Right lobe of liver (tissue), 4 donors: ENCODE results near the gene ASAP2.

ENCODE experiments used
- POLR2A ChIP-seq: fragments of 450-650 bp; IDR thresholded peaks from one replicate; pipeline ENCODE4 v1.6.1; 2017; ENCODE audit warnings: antibody characterized with exemption, mild to moderate bottlenecking
- TF ChIP-seq, protein P1 (sequence below), 4 donors: fragments of 200-600 bp in 3 of 4; fragments of 450-650 bp in 1 of 4; IDR thresholded peaks; one replicate each; pipeline versions ENCODE4 v1.5.1 to v1.8.0; 2016 to 2022; ENCODE audit warnings: antibody characterized with exemption in 4 of 4, mild to moderate bottlenecking in 2 of 4
- donor health status: DM: no; HTN: no; CAD: no.
- donor health status: DM: no; HTN: no; CAD: no.
- donor health status: DM: no; HTN: yes; CAD: no.

DNA sequence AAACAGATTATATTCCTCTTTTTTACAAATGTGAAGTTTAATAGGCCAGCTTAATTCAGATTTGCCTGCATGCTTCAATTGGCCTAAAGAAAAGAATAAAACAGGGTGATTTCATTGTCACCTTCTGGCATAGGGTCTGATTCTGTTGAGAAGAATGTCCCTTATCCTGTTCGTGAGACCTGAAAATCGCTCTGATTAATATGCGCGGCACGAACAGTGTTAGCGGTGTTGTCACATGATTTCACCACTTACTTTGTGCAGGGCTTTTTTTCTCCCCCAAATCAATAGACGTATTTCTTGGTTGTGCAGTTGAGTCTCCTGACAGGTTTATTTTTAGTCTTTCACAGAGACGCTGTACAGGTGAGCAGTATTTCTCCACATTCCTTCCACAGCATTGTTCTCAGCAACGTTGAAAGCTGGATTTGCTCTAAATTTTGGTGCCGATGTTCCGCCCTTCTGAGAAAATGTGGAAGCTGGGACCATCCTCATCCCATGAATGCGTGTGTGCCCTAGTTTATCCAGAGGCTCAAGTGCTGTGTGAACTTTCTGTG, 134.8 kb downstream of the ASAP2 start:
- TF ChIP-seq POLR2A = no peak
- TF ChIP-seq, protein P1, sequence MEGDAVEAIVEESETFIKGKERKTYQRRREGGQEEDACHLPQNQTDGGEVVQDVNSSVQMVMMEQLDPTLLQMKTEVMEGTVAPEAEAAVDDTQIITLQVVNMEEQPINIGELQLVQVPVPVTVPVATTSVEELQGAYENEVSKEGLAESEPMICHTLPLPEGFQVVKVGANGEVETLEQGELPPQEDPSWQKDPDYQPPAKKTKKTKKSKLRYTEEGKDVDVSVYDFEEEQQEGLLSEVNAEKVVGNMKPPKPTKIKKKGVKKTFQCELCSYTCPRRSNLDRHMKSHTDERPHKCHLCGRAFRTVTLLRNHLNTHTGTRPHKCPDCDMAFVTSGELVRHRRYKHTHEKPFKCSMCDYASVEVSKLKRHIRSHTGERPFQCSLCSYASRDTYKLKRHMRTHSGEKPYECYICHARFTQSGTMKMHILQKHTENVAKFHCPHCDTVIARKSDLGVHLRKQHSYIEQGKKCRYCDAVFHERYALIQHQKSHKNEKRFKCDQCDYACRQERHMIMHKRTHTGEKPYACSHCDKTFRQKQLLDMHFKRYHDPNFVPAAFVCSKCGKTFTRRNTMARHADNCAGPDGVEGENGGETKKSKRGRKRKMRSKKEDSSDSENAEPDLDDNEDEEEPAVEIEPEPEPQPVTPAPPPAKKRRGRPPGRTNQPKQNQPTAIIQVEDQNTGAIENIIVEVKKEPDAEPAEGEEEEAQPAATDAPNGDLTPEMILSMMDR (IDR thresholded peaks at IDR 0.05) = no peak
